Stomach (tissue), 4 donors: ENCODE results near the gene NMNAT2.

Source experiments
- POLR2A ChIP-seq, 4 donors: fragments of 450-650 bp; IDR thresholded peaks; one replicate each; pipeline ENCODE4 v1.6.1; 2016; ENCODE audit warnings: antibody characterized with exemption in 4 of 4, control low read depth in 2 of 4, mild to moderate bottlenecking in 1 of 4, moderate library complexity in 1 of 4
- POLR2AphosphoS5 ChIP-seq, 3 donors: sonication (generic); formaldehyde crosslinking; IDR thresholded peaks; one replicate each; pipeline ENCODE4 v1.6.1; 2016; ENCODE audit warnings: antibody characterized with exemption in 3 of 3
- TF ChIP-seq, protein P1 (sequence below), 7 experiments: fragments of 450-650 bp in 4 of 7; fragments of 200-600 bp in 3 of 7; sonication (generic) in 3 of 7; IDR thresholded peaks; one replicate each; pipeline ENCODE4 v1.5.1; 2016 to 2019; ENCODE audit warnings: antibody characterized with exemption in 7 of 7, control low read depth in 2 of 7, mild to moderate bottlenecking in 1 of 7

DNA sequence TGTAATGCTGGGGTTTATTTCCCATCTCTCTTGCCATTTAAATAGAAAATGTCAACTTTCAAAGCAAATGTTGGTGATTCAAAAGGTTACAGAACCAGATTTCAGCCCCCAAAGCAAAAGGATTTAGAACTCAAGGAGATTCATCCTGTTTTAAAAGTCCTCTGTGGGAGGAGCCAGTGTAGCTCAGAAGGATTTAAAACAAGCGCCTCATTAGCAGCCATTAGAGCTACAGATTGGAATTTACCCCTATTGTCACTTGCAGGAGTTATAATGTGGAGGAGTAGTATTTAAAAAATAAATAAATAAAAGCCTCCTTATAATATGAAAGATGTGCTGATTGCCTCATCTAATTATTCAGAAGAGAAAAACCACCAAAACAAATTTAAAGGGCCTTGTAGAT is 124.3 kb downstream of the NMNAT2 start:
- TF ChIP-seq, protein P1, sequence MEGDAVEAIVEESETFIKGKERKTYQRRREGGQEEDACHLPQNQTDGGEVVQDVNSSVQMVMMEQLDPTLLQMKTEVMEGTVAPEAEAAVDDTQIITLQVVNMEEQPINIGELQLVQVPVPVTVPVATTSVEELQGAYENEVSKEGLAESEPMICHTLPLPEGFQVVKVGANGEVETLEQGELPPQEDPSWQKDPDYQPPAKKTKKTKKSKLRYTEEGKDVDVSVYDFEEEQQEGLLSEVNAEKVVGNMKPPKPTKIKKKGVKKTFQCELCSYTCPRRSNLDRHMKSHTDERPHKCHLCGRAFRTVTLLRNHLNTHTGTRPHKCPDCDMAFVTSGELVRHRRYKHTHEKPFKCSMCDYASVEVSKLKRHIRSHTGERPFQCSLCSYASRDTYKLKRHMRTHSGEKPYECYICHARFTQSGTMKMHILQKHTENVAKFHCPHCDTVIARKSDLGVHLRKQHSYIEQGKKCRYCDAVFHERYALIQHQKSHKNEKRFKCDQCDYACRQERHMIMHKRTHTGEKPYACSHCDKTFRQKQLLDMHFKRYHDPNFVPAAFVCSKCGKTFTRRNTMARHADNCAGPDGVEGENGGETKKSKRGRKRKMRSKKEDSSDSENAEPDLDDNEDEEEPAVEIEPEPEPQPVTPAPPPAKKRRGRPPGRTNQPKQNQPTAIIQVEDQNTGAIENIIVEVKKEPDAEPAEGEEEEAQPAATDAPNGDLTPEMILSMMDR (IDR thresholded peaks at IDR 0.05), result no peak
- TF ChIP-seq POLR2AphosphoS5 (IDR thresholded peaks at IDR 0.05) (no peak), POLR2A (IDR thresholded peaks at IDR 0.05) (no peak)
